Brain microvascular endothelial cell (primary cell): ENCODE measurements around the gene SUCNR1.
"Not testable (repeated sequence)": the region's sequence is repeated elsewhere in the genome, so short reads cannot be mapped to it uniquely, and the experiment has no call there.

Experiments
- DNase-seq: peaks from one replicate; pipeline ENCODE4 v3.0.0-alpha.2; 2020
- H3K27ac ChIP-seq: fragments of 250-450 bp; sonication (Bioruptor Pico); 2 replicates; pipeline ENCODE4 v1.5.1; 2020; ENCODE audit warnings: mild to moderate bottlenecking, moderate library complexity
- H3K27me3 ChIP-seq: fragments of 250-450 bp; sonication (Bioruptor Pico); replicated peaks from 2 replicates; pipeline ENCODE4 v1.5.1; 2020; ENCODE audit warnings: mild to moderate bottlenecking
- H3K36me3 ChIP-seq: fragments of 250-450 bp; sonication (Bioruptor Pico); replicated peaks from 2 replicates; pipeline ENCODE4 v1.5.1; 2020; ENCODE audit warnings: mild to moderate bottlenecking
- H3K4me3 ChIP-seq: 2 replicates; pipeline ENCODE4 v1.5.1; 2011; ENCODE audit warnings: low read depth, mild to moderate bottlenecking, control low read depth, low read length, moderate library complexity
- in situ Hi-C: cut with HindIII; loops from 2 replicates; pipeline ENCODE4 v1.10.0; 2017; ENCODE audit warnings: low sequenced_read_pairs, low pct_ligation_motif_present
- TF ChIP-seq, protein P1 (sequence below): IDR thresholded peaks from 2 replicates; pipeline ENCODE4 v1.5.1; 2011; ENCODE audit warnings: low read depth, mild to moderate bottlenecking, moderate library complexity, low read length, control low read depth, inconsistent platforms; ENCODE audit errors: missing control alignments

The SUCNR1 gene

DNA sequence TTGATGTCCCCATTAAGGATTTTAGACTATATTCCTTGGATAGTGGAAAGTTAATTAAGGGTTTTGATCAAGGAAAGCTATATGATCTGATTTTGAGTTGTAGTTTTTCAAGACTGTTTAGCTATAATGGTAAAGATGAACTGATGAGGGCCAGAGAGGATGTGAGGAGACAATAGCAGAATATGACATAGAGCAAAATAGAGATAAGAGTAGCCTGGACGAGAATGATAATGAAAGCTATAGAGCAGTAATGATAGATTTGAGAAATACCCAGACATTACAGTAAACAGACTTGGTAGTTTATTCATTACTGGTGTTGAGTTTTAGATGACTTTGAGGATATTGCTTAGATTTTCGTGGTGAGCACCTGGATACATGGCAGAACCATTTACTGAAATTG, 3.8 kb downstream of the SUCNR1 start:
- in situ Hi-C loops = no loop called here
- Histone ChIP-seq H3K4me3 (no peak overlapping the region), H3K27ac (no peak overlapping the region), H3K27me3 (no peaks in the 10 kb centered on the region), H3K36me3 (no peaks in the 10 kb centered on the region)
- TF ChIP-seq, protein P1, sequence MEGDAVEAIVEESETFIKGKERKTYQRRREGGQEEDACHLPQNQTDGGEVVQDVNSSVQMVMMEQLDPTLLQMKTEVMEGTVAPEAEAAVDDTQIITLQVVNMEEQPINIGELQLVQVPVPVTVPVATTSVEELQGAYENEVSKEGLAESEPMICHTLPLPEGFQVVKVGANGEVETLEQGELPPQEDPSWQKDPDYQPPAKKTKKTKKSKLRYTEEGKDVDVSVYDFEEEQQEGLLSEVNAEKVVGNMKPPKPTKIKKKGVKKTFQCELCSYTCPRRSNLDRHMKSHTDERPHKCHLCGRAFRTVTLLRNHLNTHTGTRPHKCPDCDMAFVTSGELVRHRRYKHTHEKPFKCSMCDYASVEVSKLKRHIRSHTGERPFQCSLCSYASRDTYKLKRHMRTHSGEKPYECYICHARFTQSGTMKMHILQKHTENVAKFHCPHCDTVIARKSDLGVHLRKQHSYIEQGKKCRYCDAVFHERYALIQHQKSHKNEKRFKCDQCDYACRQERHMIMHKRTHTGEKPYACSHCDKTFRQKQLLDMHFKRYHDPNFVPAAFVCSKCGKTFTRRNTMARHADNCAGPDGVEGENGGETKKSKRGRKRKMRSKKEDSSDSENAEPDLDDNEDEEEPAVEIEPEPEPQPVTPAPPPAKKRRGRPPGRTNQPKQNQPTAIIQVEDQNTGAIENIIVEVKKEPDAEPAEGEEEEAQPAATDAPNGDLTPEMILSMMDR = no peak
- DNase-seq = no peak

DNA sequence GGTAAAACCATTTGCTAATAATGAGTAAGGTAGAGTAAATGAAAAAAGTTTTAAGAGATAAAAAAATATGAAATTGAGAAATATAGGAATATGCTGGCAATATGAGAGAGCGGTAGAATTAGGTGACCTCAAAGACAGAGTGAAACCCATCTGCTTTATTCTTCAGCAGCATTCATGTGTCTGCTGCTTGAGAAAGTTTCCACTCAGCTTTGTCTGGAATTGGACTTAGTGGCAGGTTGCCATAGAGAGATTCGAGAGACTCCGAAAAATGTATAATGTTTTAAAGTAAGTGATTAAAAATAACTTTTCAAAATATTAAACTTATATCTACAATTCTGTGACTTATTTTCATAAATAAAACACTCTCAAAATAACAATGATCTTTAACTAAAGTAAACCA, 5.0 kb downstream of the SUCNR1 start:
- no peak for DNase-seq
- Histone ChIP-seq H3K36me3 (no peaks in the 10 kb centered on the region), H3K27ac (no peak overlapping the region), H3K4me3 (no peak overlapping the region), H3K27me3 (no peaks in the 10 kb centered on the region)
- TF ChIP-seq, protein P1 = no peak
- in situ Hi-C loops = no loop called here

DNA sequence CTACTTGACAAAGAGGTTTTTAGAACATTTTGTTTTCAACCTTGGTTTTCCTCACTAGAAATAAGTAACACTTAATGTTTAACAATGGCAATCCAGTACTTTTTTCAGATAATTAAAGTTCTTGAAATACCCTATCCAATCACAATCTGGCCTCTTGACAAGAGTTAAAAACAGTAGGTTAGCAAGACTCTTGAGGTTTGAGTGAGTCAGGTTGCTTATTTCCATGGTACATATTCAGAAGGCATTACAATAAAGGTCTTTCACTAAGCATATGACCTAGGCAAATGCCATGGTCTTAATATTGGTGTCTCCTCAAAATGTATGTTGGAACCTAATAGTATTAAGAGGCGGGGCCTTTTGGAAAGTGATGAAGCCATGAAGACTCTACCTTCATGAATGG, 5.6 kb downstream of the SUCNR1 start:
- H3K4me3 ChIP-seq = no peak overlapping the region
- DNase-seq = no peak
- no peak overlapping the region for H3K27ac ChIP-seq
- in situ Hi-C loops = no loop called here
- TF ChIP-seq, protein P1 = no peak
- H3K36me3 ChIP-seq = no peaks in the 10 kb centered on the region
- H3K27me3 ChIP-seq = no peaks in the 10 kb centered on the region

DNA sequence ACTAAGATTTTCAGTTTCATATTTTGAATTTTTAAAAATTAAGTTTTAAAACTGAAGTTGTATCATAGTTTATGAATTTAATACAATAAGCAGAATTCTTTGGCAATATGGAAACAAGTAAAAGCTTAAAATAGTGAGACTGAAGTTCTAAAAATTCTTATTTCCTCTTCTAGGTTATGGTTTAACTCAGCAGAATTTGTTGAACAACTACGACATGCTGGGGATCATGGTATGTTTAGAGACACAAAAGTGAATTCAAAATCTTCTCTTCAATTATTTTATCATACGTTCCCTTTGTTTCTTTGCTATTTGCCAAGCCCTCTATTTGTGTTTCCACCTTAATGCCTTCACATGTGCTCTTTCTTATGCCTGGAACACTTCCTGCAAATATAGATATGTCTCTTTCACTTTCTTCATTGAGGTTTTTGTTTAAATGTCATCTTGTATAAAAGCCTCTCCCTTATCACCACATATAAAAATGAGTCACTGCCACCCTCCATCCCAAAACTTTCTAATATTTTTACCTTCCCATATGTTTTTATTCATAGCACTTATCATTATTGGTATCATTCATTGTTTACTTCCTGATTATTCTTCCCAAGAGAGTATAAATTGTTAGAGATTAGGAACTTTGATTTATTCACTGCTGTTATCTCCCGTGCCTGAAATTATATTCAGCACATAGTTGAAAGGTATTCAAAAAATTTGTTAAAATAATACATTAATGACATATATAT, 6.4 kb downstream of the SUCNR1 start:
- TF ChIP-seq, protein P1 = no peak
- no peak for DNase-seq
- Histone ChIP-seq H3K27me3 (no peaks in the 10 kb centered on the region), H3K4me3 (no peak overlapping the region), H3K36me3 (no peaks in the 10 kb centered on the region), H3K27ac (peak overlapping the region; percentile 33)
- in situ Hi-C loops = no loop called here

DNA sequence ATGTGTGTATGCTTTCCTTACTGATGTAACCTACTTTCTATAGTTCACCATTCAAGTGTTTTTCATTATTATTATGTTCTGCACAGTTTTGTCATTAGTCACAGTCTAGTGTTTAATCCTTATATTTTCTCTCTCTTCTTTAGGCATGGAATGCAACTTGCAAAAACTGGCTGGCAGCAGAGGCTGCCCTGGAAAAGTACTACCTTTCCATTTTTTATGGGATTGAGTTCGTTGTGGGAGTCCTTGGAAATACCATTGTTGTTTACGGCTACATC, 6.9 kb downstream of the SUCNR1 start:
- H3K27ac ChIP-seq = no peak overlapping the region
- H3K27me3 ChIP-seq = no peaks in the 10 kb centered on the region
- H3K4me3 ChIP-seq = no peak overlapping the region
- in situ Hi-C loops = no loop called here
- H3K36me3 ChIP-seq = no peaks in the 10 kb centered on the region
- DNase-seq = no peak
- TF ChIP-seq, protein P1 = no peak

DNA sequence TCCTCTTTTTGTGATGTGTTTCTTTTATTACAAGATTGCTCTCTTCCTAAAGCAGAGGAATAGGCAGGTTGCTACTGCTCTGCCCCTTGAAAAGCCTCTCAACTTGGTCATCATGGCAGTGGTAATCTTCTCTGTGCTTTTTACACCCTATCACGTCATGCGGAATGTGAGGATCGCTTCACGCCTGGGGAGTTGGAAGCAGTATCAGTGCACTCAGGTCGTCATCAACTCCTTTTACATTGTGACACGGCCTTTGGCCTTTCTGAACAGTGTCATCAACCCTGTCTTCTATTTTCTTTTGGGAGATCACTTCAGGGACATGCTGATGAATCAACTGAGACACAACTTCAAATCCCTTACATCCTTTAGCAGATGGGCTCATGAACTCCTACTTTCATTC, 7.7 kb downstream of the SUCNR1 start:
- DNase-seq = no peak
- no peak overlapping the region for H3K27ac ChIP-seq
- H3K36me3 ChIP-seq = no peaks in the 10 kb centered on the region
- in situ Hi-C loops = no loop called here
- TF ChIP-seq, protein P1 = no peak
- H3K27me3 ChIP-seq = no peaks in the 10 kb centered on the region
- no peak overlapping the region for H3K4me3 ChIP-seq

DNA sequence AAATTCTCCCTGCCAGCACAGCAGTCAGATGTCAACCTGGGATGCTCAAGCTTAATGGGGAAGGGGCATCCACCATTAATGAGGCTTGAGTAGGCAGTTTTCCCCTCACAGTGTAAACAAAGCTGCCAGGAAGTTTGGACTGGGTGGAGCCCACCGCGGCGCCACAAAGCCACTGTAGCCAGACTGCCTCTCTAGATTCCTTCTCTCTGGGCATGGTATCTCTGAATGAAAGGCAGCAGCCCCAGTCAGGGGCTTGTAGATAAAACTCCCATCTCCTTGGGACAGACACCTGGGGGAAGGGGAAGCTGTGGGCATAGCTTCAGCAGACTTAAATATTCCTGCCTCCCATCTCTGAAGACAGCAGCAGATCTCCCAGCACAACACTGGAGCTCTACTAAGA, 12.0 kb downstream of the SUCNR1 start:
- H3K36me3 ChIP-seq, H3K27me3 ChIP-seq, H3K27ac ChIP-seq, H3K4me3 ChIP-seq, DNase-seq, in situ Hi-C loops: not testable (repeated sequence)

DNA sequence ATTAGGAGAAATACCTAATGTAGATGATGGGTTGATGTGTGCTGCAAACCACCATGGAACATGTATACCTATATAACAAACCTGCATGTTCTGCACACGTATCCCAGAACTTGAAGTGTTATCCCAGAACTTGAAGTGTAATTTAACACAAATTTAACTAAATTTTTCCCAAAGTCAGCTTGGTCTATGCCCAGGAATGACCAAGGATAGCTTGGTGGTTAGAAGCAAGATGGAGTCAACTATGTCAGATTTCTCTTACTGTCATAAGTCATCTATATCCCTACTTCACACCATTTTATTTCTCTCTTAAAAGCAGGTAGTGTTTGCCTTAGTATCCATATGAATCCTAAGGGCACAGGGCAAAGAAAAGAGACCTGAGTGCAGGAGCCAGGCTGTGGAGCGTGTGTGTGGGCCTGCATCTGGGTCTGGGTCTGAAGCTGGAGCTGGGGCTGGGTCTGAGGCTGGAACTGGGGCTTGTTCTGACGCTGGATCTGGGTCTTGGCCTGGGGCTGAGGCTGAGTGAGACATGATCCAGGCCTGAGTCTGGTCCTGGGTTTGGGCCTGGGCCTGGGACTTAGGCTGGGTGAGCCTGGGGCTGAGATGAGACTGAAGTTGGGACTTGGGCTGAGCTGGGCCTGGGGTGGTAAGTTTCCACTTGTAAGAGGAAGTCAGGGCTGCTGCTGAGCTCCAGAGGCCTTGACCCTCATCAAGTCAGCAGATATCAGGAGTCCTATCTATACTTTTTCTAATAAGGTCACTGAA, 14.2 kb downstream of the SUCNR1 start:
- H3K27me3 ChIP-seq, DNase-seq, H3K4me3 ChIP-seq, H3K27ac ChIP-seq, in situ Hi-C loops, H3K36me3 ChIP-seq: not testable (repeated sequence)
